Thoracic aorta (tissue), 2 donors: ENCODE results near the gene SLC8A2. TPM values are rescaled to one million over a fixed set of nuclear protein-coding genes. Genes with fewer than 3 reads are reported as not detected.

Source experiments
- ATAC-seq: fragments of 150-250 bp; one replicate; pipeline ENCODE4 v1.8.0; 2017; ENCODE audit warnings: low read depth; ENCODE audit not compliant: insufficient number of reproducible peaks, low FRiP score
- DNase-seq: peaks from one replicate; pipeline ENCODE4 v3.0.0-alpha.2; 2020; ENCODE audit warnings: low spot score
- H3K27ac ChIP-seq, 2 donors: fragments of 200-600 bp; sonication (generic); 1 replicate in 1 of 2; 2 replicates in 1 of 2; pipeline ENCODE4 v1.5.1; 2016; ENCODE audit warnings: mild to moderate bottlenecking in 2 of 2, moderate library complexity in 2 of 2
- H3K27me3 ChIP-seq: fragments of 200-600 bp; sonication (generic); replicated peaks from 2 replicates; pipeline ENCODE4 v1.6.0; 2016; ENCODE audit warnings: mild to moderate bottlenecking; ENCODE audit not compliant: insufficient read depth
- H3K36me3 ChIP-seq: fragments of 200-600 bp; sonication (generic); one replicate; pipeline ENCODE4 v1.5.1; 2016
- H3K4me1 ChIP-seq, 2 donors: fragments of 200-600 bp; sonication (generic); 1 replicate in 1 of 2; 2 replicates in 1 of 2; pipeline versions ENCODE4 v1.5.1 to v1.6.0; 2016; ENCODE audit warnings: low read depth in 2 of 2, mild to moderate bottlenecking in 1 of 2; ENCODE audit not compliant: control insufficient read depth in 1 of 2
- H3K4me3 ChIP-seq: fragments of 200-600 bp; sonication (generic); 2 replicates; pipeline ENCODE4 v1.5.1; 2016; ENCODE audit warnings: mild to moderate bottlenecking
- H3K9me3 ChIP-seq: fragments of 200-600 bp; sonication (generic); 2 replicates; pipeline ENCODE4 v1.5.1; 2016
- CTCF ChIP-seq: fragments of 200-600 bp; sonication (generic); IDR thresholded peaks from one replicate; pipeline ENCODE4 v1.5.1; 2019; ENCODE audit warnings: antibody characterized with exemption
- total RNA-seq, 2 donors: library from RNA; depleted of rRNA; stranded (reverse); fragments of >200 nt; gene quantifications; one replicate each; pipeline versions ENCODE4 v1.1.0 to v1.2.3, GENCODE V29; 2016

SLC8A2 gene
- total RNA-seq, 2 donors from 2014 or later = 0.28 TPM; not detected in 1

- no peak overlapping the region for H3K27ac ChIP-seq
- H3K9me3 ChIP-seq = no peaks in the 10 kb centered on the region
- ATAC-seq = no peak
- H3K4me3 ChIP-seq = no peak overlapping the region
- no peak for TF ChIP-seq CTCF
- peaks cover 21% of the 10 kb centered on the region for H3K27me3 ChIP-seq
- DNase-seq = no peak
- H3K36me3 ChIP-seq = no peaks in the 10 kb centered on the region
- H3K4me1 ChIP-seq = peaks cover 8 to 17% of the 10 kb centered on the region in 2 donors
Observed at GRCh38 chr19:47434088-47434487, 37.6 kb downstream of the SLC8A2 start.

GRCh38 chr19:47433121-47433520, 38.6 kb downstream of the SLC8A2 start:
- no peak for TF ChIP-seq CTCF
- Histone ChIP-seq H3K4me3 (no peak overlapping the region), H3K4me1 (peaks cover 8 to 22% of the 10 kb centered on the region in 2 donors), H3K27me3 (peaks cover 21% of the 10 kb centered on the region), H3K27ac (no peak overlapping the region), H3K9me3 (no peaks in the 10 kb centered on the region), H3K36me3 (no peaks in the 10 kb centered on the region)
- DNase-seq = no peak
- ATAC-seq = no peak

GRCh38 chr19:47432499-47432898, 39.2 kb downstream of the SLC8A2 start:
- peaks cover 21% of the 10 kb centered on the region for H3K27me3 ChIP-seq
- no peak overlapping the region for H3K4me3 ChIP-seq
- no peak overlapping the region for H3K27ac ChIP-seq
- H3K9me3 ChIP-seq = no peaks in the 10 kb centered on the region
- peaks cover 8 to 26% of the 10 kb centered on the region in 2 donors for H3K4me1 ChIP-seq
- no peaks in the 10 kb centered on the region for H3K36me3 ChIP-seq
- DNase-seq (no peak), ATAC-seq (no peak)
- TF ChIP-seq CTCF = no peak

- peaks cover 21% of the 10 kb centered on the region for H3K27me3 ChIP-seq
- no peak for ATAC-seq
- no peak overlapping the region for H3K4me3 ChIP-seq
Observed at GRCh38 chr19:47432091-47432490, 39.6 kb downstream of the SLC8A2 start.

GRCh38 chr19:47430041-47430802, 41.5 kb downstream of the SLC8A2 start:
- Histone ChIP-seq H3K27ac (no peak overlapping the region), H3K27me3 (peaks cover 21% of the 10 kb centered on the region), H3K9me3 (no peaks in the 10 kb centered on the region), H3K4me3 (peak overlapping the region; percentile 42), H3K36me3 (no peaks in the 10 kb centered on the region), H3K4me1 (peaks cover 8 to 26% of the 10 kb centered on the region in 2 donors)
- DNase-seq (no peak), ATAC-seq (no peak)
- TF ChIP-seq CTCF = peak; percentile 61

More at GRCh38 chr19:47432091-47432490, 39.6 kb downstream of the SLC8A2 start:
- no peaks in the 10 kb centered on the region for H3K36me3 ChIP-seq
- H3K4me1 ChIP-seq = peaks cover 8 to 26% of the 10 kb centered on the region in 2 donors
- TF ChIP-seq CTCF = no peak
- DNase-seq = no peak
- H3K27ac ChIP-seq = no peak overlapping the region
- no peaks in the 10 kb centered on the region for H3K9me3 ChIP-seq
